GM19240 (cell line): ENCODE data around the gene FAM124B.
A peak's percentile ranks its signal among the peaks of the same experiment; 100 is the strongest.

Experiments
- DNase-seq: peaks from one replicate; pipeline ENCODE4 v3.0.0; 2011; ENCODE audit warnings: low spot score; ENCODE audit not compliant: insufficient read length

The FAM124B gene

GRCh38 chr2:224401641-224402342 lies at the start of gene FAM124B:
FAM124B (minus strand) TSS chr2:224402107; CDS start chr2:224401768, 339 bp downstream.
- no peak for DNase-seq

GRCh38 chr2:224449212-224450147 lies 47.6 kb upstream of the FAM124B start:
- DNase-seq: peak; percentile 20

- no peak for DNase-seq
Observed at GRCh38 chr2:224448236-224448635, 46.3 kb upstream of the FAM124B start.

GRCh38 chr2:224444783-224445182 lies 42.9 kb upstream of the FAM124B start:
- DNase-seq: no peak

- DNase-seq: no peak
Observed at GRCh38 chr2:224444021-224444420, 42.1 kb upstream of the FAM124B start.

GRCh38 chr2:224442071-224442967 lies 40.4 kb upstream of the FAM124B start:
- no peak for DNase-seq

GRCh38 chr2:224440988-224441387 lies 39.1 kb upstream of the FAM124B start:
- DNase-seq: no peak

GRCh38 chr2:224438726-224439125 lies 36.8 kb upstream of the FAM124B start:
- no peak for DNase-seq

GRCh38 chr2:224436634-224437033 lies 34.7 kb upstream of the FAM124B start:
- DNase-seq: no peak

- DNase-seq: no peak
Observed at GRCh38 chr2:224434618-224435017, 32.7 kb upstream of the FAM124B start.

GRCh38 chr2:224433442-224433841 lies 31.5 kb upstream of the FAM124B start:
- no peak for DNase-seq

- DNase-seq: no peak
Observed at GRCh38 chr2:224432003-224432579, 30.2 kb upstream of the FAM124B start.

- DNase-seq: no peak
Observed at GRCh38 chr2:224429441-224429810, 27.5 kb upstream of the FAM124B start.

GRCh38 chr2:224428787-224429440 lies 27.0 kb upstream of the FAM124B start:
- no peak for DNase-seq

GRCh38 chr2:224427471-224427870 lies 25.6 kb upstream of the FAM124B start:
- DNase-seq: no peak

- no peak for DNase-seq
Observed at GRCh38 chr2:224426656-224427055, 24.7 kb upstream of the FAM124B start.

- no peak for DNase-seq
Observed at GRCh38 chr2:224421065-224421464, 19.2 kb upstream of the FAM124B start.

GRCh38 chr2:224417947-224418346 lies 16.0 kb upstream of the FAM124B start:
- DNase-seq: no peak

GRCh38 chr2:224417361-224417729 lies 15.4 kb upstream of the FAM124B start:
- DNase-seq: no peak

- no peak for DNase-seq
Observed at GRCh38 chr2:224416656-224417360, 14.9 kb upstream of the FAM124B start.
